Fibroblast of lung (primary cell): ENCODE results near the gene ROCK1. TPM values are rescaled to one million over a fixed set of nuclear protein-coding genes. Genes with fewer than 3 reads are reported as not detected.

Experiments used
- DNase-seq, 2 donors: peaks; one replicate each; pipeline versions ENCODE4 v3.0.0 to v3.0.0-alpha.2; 2010; ENCODE audit warnings: low read depth in 2 of 2
- H2AFZ ChIP-seq: 2 replicates; pipeline ENCODE4 v1.5.1; 2012; ENCODE audit warnings: low read length, control low read depth, inconsistent platforms
- H3K27ac ChIP-seq: 2 replicates; pipeline ENCODE4 v1.5.1; 2011; ENCODE audit warnings: low read length, control low read depth; ENCODE audit not compliant: insufficient read depth
- H3K27me3 ChIP-seq: 2 replicates; pipeline ENCODE4 v1.5.1; 2011; ENCODE audit warnings: mild to moderate bottlenecking, low read length; ENCODE audit not compliant: control insufficient read depth, insufficient read depth
- H3K36me3 ChIP-seq: 2 replicates; pipeline ENCODE4 v1.5.1; 2011; ENCODE audit warnings: low read length; ENCODE audit not compliant: control insufficient read depth, insufficient read depth
- H3K4me1 ChIP-seq: 2 replicates; pipeline ENCODE4 v1.5.1; 2011; ENCODE audit warnings: low read length; ENCODE audit not compliant: control insufficient read depth, insufficient read depth; ENCODE audit errors: extremely low read depth
- H3K4me2 ChIP-seq: 2 replicates; pipeline ENCODE4 v1.5.1; 2011; ENCODE audit warnings: low read length, control low read depth; ENCODE audit not compliant: insufficient read depth; ENCODE audit errors: extremely low read depth
- H3K4me3 ChIP-seq, 4 experiments: fragments of 200-600 bp in 1 of 4; sonication (generic) in 1 of 4; replicated peaks in 1 of 4; 2 replicates each; pipeline ENCODE4 v1.5.1; 2011 to 2016; ENCODE audit warnings: low read length in 4 of 4, low read depth in 3 of 4, mild to moderate bottlenecking in 3 of 4, control low read depth in 2 of 4, inconsistent platforms in 1 of 4, mixed read lengths in 1 of 4; ENCODE audit not compliant: insufficient read depth in 1 of 4; ENCODE audit errors: control extremely low read depth in 1 of 4
- H3K79me2 ChIP-seq: 2 replicates; pipeline ENCODE4 v1.5.1; 2012; ENCODE audit warnings: mild to moderate bottlenecking, low read length, inconsistent platforms; ENCODE audit not compliant: control insufficient read depth, insufficient read depth
- H3K9ac ChIP-seq: 2 replicates; pipeline ENCODE4 v1.5.1; 2011; ENCODE audit warnings: mild to moderate bottlenecking, low read length, control low read depth; ENCODE audit not compliant: insufficient read depth
- H3K9me3 ChIP-seq: 2 replicates; pipeline ENCODE4 v1.5.1; 2012; ENCODE audit warnings: low read depth, low read length; ENCODE audit not compliant: control insufficient read depth, insufficient read depth
- H4K20me1 ChIP-seq: 2 replicates; pipeline ENCODE4 v1.5.1; 2011; ENCODE audit warnings: low read length; ENCODE audit not compliant: control insufficient read depth, insufficient read depth; ENCODE audit errors: extremely low read depth
- CTCF ChIP-seq, 2 donors: IDR thresholded peaks in 1 of 2; conservative IDR thresholded peaks in 1 of 2; 1 replicate in 1 of 2; 2 replicates in 1 of 2; pipeline ENCODE4 v1.5.1; 2011 to 2012; ENCODE audit warnings: low read length in 2 of 2, control low read depth in 1 of 2, inconsistent platforms in 1 of 2, low read depth in 1 of 2, mild to moderate bottlenecking in 1 of 2
- EZH2 ChIP-seq: IDR thresholded peaks from 2 replicates; pipeline ENCODE4 v1.5.1; 2012; ENCODE audit warnings: low read length, control low read depth, mild to moderate bottlenecking; ENCODE audit errors: missing control alignments
- polyA plus RNA-seq, 2 donors: library from polyadenylated mRNA; depleted of rRNA in 1 of 2; stranded (reverse) in 1 of 2; unstranded in 1 of 2; fragments of >200 nt; gene quantifications; 2 replicates each; pipeline ENCODE4 v1.2.1, GENCODE V29; 2011 to 2012; ENCODE audit warnings: missing spikeins in 1 of 2
- total RNA-seq: library from RNA; depleted of rRNA; stranded (reverse); fragments of >200 nt; gene quantifications from 2 replicates; pipeline ENCODE4 v1.2.1, GENCODE V29; 2014

The ROCK1 gene
- total and polyA plus RNA-seq, 2 donors (not counting 1 experiment from before 2014, with no cell fraction given), result 33.2 to 55.2 TPM

DNA sequence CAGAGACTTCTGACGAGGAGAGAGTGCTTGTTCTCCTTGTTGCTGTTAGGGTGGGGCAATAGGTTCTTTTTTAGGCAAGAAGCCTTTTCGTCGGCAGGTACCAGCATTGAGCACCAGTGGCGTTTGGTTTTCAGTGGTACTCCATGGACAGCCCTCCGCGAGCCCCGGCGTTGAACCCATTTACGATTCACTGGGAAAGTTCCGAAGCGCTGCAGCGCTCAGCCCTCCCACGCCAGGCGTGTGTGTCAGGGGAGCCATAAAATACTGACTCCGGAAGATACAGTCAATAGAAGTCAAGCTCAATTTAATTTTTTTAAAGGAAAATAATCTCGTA is 494 bp upstream of the ROCK1 start:
- H4K20me1 ChIP-seq, result no peaks in the 10 kb centered on the region
- peaks cover 44% of the 10 kb centered on the region for H3K79me2 ChIP-seq
- no peaks in the 10 kb centered on the region for H3K36me3 ChIP-seq
- no peaks in the 10 kb centered on the region for H3K9me3 ChIP-seq
- peak overlapping the region; percentile 73 for H3K9ac ChIP-seq
- peak overlapping the region; percentile 92 for H2AFZ ChIP-seq
- no peak for TF ChIP-seq CTCF (conservative IDR thresholded peaks at IDR 0.05 in 1 of 2, IDR thresholded peaks at IDR 0.05 in 1 of 2; ENCODE audit: low read depth in 1 of 2, low read length in 2 of 2)
- TF ChIP-seq EZH2, result no peak
- no peaks in the 10 kb centered on the region for H3K27me3 ChIP-seq
- peaks cover 15% of the 10 kb centered on the region for H3K4me1 ChIP-seq
- peak overlapping the region; percentile 94 for H3K27ac ChIP-seq
- H3K4me2 ChIP-seq, result peak overlapping the region; percentile 97
- DNase-seq, result no peak
- H3K4me3 ChIP-seq, result peak overlapping the region; percentile 73 to 92 (median 80)

- Histone ChIP-seq H3K4me1 (peaks cover 7% of the 10 kb centered on the region), H3K9ac (peak overlapping the region; percentile 99), H3K4me2 (peak overlapping the region; percentile 69), H3K27me3 (no peaks in the 10 kb centered on the region), H4K20me1 (no peaks in the 10 kb centered on the region), H3K27ac (peak overlapping the region; percentile 99), H3K9me3 (no peaks in the 10 kb centered on the region), H3K79me2 (peaks cover 56% of the 10 kb centered on the region), H3K36me3 (no peaks in the 10 kb centered on the region), H3K4me3 (peak overlapping the region; percentile 91 to 100 (median 97)), H2AFZ (peak overlapping the region; percentile 90)
- TF ChIP-seq EZH2 (no peak), CTCF (conservative IDR thresholded peaks at IDR 0.05 in 1 of 2, IDR thresholded peaks at IDR 0.05 in 1 of 2; ENCODE audit: low read depth in 1 of 2, low read length in 2 of 2) (no peak)
- DNase-seq, result peak; percentile 47 to 54
Observed at GRCh38 chr18:21110713-21111345, 784 bp downstream of the ROCK1 start.

DNA sequence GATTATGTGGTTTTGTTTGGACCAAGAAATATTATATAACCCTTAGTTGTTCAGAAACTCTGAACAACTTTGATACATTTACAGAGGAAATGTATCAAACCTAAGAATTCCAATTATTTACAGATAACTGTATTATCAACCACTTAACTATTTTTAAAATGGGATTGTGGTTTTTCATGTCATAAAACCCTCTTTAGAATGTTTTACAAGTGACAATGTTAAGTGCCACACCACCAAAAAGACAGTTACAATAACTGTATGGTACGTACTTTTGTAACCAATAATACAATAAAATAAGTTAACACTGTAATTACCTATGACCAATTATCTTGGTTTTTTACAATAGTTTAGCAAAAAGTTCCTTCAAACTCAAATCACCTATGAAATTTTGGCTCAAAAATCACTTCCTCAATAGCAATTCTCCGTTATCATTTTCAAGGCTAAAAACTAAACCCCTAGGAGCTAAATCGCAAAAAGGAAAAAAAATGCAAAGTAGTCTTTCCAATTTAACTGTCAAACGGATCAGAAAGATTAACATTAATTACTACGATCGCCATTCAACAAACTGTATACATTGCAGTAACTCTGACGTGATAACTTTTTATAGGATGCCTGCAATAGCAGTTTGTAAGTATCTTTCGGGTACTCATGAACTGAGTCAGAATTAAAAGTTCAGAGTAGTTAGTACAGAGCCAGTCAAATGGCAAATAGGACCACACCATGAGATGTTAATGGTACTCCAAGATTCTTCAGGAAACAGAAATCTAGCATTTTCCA is 1.5 kb downstream of the ROCK1 start:
- H3K9me3 ChIP-seq, result no peaks in the 10 kb centered on the region
- H3K9ac ChIP-seq, result peak overlapping the region; percentile 99
- H3K36me3 ChIP-seq, result no peaks in the 10 kb centered on the region
- DNase-seq, result peak in 1 of 2 donors; percentile 22
- H3K27ac ChIP-seq, result peak overlapping the region; percentile 99
- no peak overlapping the region for H2AFZ ChIP-seq
- no peaks in the 10 kb centered on the region for H4K20me1 ChIP-seq
- H3K4me3 ChIP-seq, result peak overlapping the region; percentile 91 to 100 (median 97)
- H3K79me2 ChIP-seq, result peaks cover 64% of the 10 kb centered on the region
- TF ChIP-seq CTCF (conservative IDR thresholded peaks at IDR 0.05 in 1 of 2, IDR thresholded peaks at IDR 0.05 in 1 of 2; ENCODE audit: low read depth in 1 of 2, low read length in 2 of 2), result no peak
- no peak for TF ChIP-seq EZH2
- H3K4me1 ChIP-seq, result peaks cover 5% of the 10 kb centered on the region
- H3K27me3 ChIP-seq, result no peaks in the 10 kb centered on the region
- peak overlapping the region; percentile 69 for H3K4me2 ChIP-seq
